Measurements from ENCODE around the gene DHX16. TPM values are rescaled to one million over a fixed set of nuclear protein-coding genes. Genes with fewer than 3 reads are reported as not detected.

The DHX16 gene
- total RNA-seq, 1 experiment from 2014 or later, result 34.8 TPM

DNA sequence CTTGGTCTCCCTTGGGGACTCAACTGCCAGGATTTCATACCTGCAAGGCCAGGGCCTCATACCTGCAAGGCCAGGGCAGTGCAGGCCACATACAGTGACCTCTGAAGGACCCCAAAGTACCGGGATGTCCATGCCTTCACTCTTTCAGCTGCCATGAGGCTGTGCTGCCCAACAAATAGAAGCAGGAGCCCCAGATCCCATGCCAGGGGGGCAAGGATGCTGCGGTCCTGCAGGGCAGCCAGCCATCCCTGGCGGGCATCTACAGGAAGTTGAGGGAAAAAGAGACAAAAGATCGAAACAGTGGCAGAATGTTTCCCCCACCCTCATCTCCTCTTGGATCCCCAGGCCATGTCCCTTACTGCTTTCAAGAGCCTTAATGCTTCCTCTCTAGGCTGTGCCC lies 17.2 kb upstream of the DHX16 start:
- H2BK5ac ChIP-seq (ENCODE audit: insufficient read length, low read length), result no peak overlapping the region
- no peak overlapping the region for H3K23ac ChIP-seq (ENCODE audit: insufficient read length, low read depth, low read length)
- peak overlapping the region; percentile 54 for H3K9ac ChIP-seq (ENCODE audit: extremely low read depth, insufficient read length, low read length)
- no peak overlapping the region for H3K56ac ChIP-seq (ENCODE audit: insufficient read length, low read depth, low read length)
- Mint-ChIP-seq H3K9me3 (no peaks in the 10 kb centered on the region), H3K27me3 (ENCODE audit: low read depth) (peaks cover 3% of the 10 kb centered on the region; the same call in 1 of the 2 replicates), H3K36me3 (ENCODE audit: insufficient read depth in 1 of 3, low read depth in 3 of 3) (peaks cover 4 to 19% (median 14%) of the 10 kb centered on the region in 3 experiments; a peak in 5 of 7 replicates), H3K27ac (peak overlapping the region; percentile 77 to 90 (median 88); a peak in 6 of 7 replicates), H3K4me3 (peak overlapping the region; percentile 88 to 90), H3K4me1 (peaks cover 46 to 49% of the 10 kb centered on the region in 2 experiments)
- H2BK12ac ChIP-seq (ENCODE audit: insufficient read length, low read depth, low read length), result no peak overlapping the region
- H3T11ph ChIP-seq (ENCODE audit: low read length), result no peak overlapping the region
- no peak for DNase-seq
- no peak overlapping the region for H2BK15ac ChIP-seq (ENCODE audit: low read depth, low read length)
- H4K20me1 ChIP-seq (ENCODE audit: control insufficient read depth, insufficient read depth, insufficient read length), result no peaks in the 10 kb centered on the region
- no peak overlapping the region for H3K4ac ChIP-seq (ENCODE audit: low read depth, low read length)
- H4K8ac ChIP-seq (replicated peaks; ENCODE audit: insufficient read length, low read depth, low read length), result no peak overlapping the region
- H2BK20ac ChIP-seq (ENCODE audit: low read depth, low read length, poor library complexity, severe bottlenecking), result no peak overlapping the region
- no peak overlapping the region for H2AK5ac ChIP-seq (ENCODE audit: insufficient read length, low read length)
- no peak overlapping the region for H4K5ac ChIP-seq (ENCODE audit: insufficient read length, low read depth, low read length)
- H2BK120ac ChIP-seq (ENCODE audit: low read depth, low read length, poor library complexity, severe bottlenecking), result no peak overlapping the region
- H3K23me2 ChIP-seq (ENCODE audit: insufficient read length, low read depth, low read length, poor library complexity, severe bottlenecking), result peaks cover 29% of the 10 kb centered on the region
- H3K79me1 ChIP-seq (ENCODE audit: insufficient read depth, low read depth, low read length, poor library complexity, severe bottlenecking), result no peaks in the 10 kb centered on the region
- no peak overlapping the region for H3K27ac ChIP-seq (ENCODE audit: insufficient read length, low read depth, low read length)
- no peak overlapping the region for H4K91ac ChIP-seq (ENCODE audit: insufficient read length, low read depth, low read length)
- peaks cover 2% of the 10 kb centered on the region; the same call in 1 of the 2 replicates for H3K79me2 ChIP-seq (ENCODE audit: insufficient read depth, low read length)
- H3K14ac ChIP-seq (ENCODE audit: insufficient read depth, low read length), result no peak overlapping the region
- H2AFZ ChIP-seq (ENCODE audit: low read length), result no peak overlapping the region
- WGBS (ENCODE audit: extremely low coverage, insufficient read length, low lambda C conversion rate), result no CpG with 5 or more reads among the region's 4 CpGs
- H3K9me3 ChIP-seq (ENCODE audit: control insufficient read depth, low read depth, low read length), result no peaks in the 10 kb centered on the region
- TF ChIP-seq, protein P1, sequence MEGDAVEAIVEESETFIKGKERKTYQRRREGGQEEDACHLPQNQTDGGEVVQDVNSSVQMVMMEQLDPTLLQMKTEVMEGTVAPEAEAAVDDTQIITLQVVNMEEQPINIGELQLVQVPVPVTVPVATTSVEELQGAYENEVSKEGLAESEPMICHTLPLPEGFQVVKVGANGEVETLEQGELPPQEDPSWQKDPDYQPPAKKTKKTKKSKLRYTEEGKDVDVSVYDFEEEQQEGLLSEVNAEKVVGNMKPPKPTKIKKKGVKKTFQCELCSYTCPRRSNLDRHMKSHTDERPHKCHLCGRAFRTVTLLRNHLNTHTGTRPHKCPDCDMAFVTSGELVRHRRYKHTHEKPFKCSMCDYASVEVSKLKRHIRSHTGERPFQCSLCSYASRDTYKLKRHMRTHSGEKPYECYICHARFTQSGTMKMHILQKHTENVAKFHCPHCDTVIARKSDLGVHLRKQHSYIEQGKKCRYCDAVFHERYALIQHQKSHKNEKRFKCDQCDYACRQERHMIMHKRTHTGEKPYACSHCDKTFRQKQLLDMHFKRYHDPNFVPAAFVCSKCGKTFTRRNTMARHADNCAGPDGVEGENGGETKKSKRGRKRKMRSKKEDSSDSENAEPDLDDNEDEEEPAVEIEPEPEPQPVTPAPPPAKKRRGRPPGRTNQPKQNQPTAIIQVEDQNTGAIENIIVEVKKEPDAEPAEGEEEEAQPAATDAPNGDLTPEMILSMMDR (conservative IDR thresholded peaks at IDR 0.05), result no peak
- peak overlapping the region; percentile 89 for H3K4me2 ChIP-seq (ENCODE audit: insufficient read depth, insufficient read length, low read length)
- no peaks in the 10 kb centered on the region for H3K27me3 ChIP-seq (ENCODE audit: insufficient read depth, low read length)
- H3K4me1 ChIP-seq (ENCODE audit: insufficient read depth, low read length), result peaks cover 3% of the 10 kb centered on the region; the same call in 1 of the 2 replicates
- no peak overlapping the region for H3K18ac ChIP-seq (ENCODE audit: insufficient read length, low read depth, low read length)

Data from H9 (cell line).